HUES6 (cell line): ENCODE measurements around the gene TTC28.

Experiments
- H3K27ac ChIP-seq: 2 replicates; pipeline ENCODE4 v1.7.0; 2013; ENCODE audit warnings: low read depth, mild to moderate bottlenecking, low read length, inconsistent platforms
- H3K27me3 ChIP-seq: 2 replicates; pipeline ENCODE4 v1.6.1; 2013; ENCODE audit warnings: low read length; ENCODE audit not compliant: control insufficient read depth, insufficient read depth
- H3K36me3 ChIP-seq: 2 replicates; pipeline ENCODE4 v1.6.1; 2013; ENCODE audit warnings: low read length; ENCODE audit not compliant: control insufficient read depth, insufficient read depth
- H3K4me1 ChIP-seq: 2 replicates; pipeline ENCODE4 v1.6.1; 2013; ENCODE audit warnings: low read length; ENCODE audit not compliant: control insufficient read depth, insufficient read depth
- H3K4me3 ChIP-seq: 2 replicates; pipeline ENCODE4 v1.5.1; 2013; ENCODE audit warnings: low read depth, low read length
- H3K9ac ChIP-seq: one replicate; pipeline ENCODE4 v1.6.1; 2013; ENCODE audit warnings: mild to moderate bottlenecking, low read length
- H3K9me3 ChIP-seq: 2 replicates; pipeline ENCODE4 v1.6.1; 2013; ENCODE audit warnings: low read depth, low read length; ENCODE audit not compliant: control insufficient read depth, insufficient read depth

The TTC28 gene

DNA sequence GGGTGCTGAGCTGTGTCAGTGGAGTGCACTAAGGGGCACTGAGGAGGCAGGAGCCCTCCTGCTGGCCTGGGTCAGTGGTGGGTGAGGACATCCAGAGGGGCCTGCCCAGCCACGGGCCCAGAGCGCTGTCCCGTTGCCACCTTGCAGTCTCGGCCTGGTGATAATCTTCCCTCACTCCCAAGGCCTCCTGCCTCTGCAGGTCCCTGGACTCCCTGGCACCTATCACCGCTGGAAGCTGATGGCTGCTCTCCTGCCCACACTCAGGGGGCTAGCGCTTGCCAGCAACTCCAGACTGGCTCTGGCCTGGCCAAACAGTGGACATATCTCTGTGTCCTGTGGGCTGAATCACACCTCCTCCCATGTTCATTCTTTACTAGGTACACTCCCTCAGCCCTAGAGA lies 674.1 kb downstream of the TTC28 start:
- no peaks in the 10 kb centered on the region for H3K4me1 ChIP-seq
- H3K27me3 ChIP-seq = no peaks in the 10 kb centered on the region
- H3K4me3 ChIP-seq = no peak overlapping the region
- H3K9me3 ChIP-seq = no peaks in the 10 kb centered on the region
- H3K36me3 ChIP-seq = no peaks in the 10 kb centered on the region
- H3K9ac ChIP-seq = no peak overlapping the region
- H3K27ac ChIP-seq = no peak overlapping the region

DNA sequence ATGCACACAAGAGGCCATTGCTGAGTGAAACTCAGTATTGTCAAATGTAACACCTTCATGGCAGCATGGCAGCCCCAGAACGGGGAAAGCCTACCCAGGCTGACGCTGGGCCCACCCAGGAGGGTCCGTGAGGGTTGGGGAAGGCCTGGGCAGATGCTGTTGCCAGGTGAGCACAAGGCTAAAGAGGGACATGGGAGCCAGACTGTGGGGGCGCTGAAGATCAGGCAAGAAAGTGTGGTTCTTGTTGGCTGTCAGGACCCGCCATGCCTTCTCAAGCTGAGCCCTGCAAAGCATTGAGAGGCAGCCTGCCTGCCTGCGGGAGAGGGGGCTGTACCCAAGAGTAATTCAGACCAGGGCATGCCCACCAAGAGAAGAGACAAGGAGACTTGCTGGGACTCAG lies 675.6 kb downstream of the TTC28 start:
- Histone ChIP-seq H3K4me1 (no peaks in the 10 kb centered on the region), H3K36me3 (no peaks in the 10 kb centered on the region), H3K9ac (no peak overlapping the region), H3K9me3 (no peaks in the 10 kb centered on the region), H3K27ac (no peak overlapping the region), H3K4me3 (no peak overlapping the region), H3K27me3 (no peaks in the 10 kb centered on the region)

DNA sequence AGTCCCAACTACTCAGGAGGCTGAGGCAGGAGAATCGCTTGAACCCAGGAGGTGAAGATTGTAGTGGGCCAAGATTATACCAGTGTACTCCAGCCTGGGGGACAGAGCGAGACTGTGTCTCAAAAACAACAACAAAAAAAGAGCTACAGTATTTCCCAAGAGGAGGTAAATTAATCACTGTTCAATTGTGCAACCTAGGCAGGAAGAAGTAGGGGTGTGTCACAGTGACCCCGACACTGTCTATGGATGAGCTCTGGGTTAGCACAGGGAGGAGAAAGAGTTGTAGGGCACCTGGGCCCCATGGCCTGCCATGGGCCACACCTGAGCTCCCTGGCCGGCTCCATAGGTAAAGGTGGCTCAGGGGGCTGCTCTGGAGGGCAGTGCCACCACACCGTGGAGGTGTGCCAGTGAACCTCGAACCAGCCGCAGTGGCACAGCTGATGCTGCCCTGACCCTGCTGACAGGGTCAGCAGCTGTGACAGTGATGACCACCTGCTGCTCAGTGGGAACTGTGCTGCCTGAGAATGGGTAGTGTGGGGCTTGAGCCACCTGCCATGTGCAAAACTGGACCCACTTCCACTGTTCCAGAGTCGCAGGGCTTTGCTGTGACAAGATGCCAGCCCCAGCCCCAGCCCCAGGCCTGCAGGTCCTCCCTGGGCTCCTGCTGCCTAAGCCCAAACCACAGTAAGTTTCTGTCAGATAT lies 676.6 kb downstream of the TTC28 start:
- no peak overlapping the region for H3K9ac ChIP-seq
- no peaks in the 10 kb centered on the region for H3K4me1 ChIP-seq
- H3K9me3 ChIP-seq = no peaks in the 10 kb centered on the region
- no peaks in the 10 kb centered on the region; the same call in 1 of the 2 replicates for H3K36me3 ChIP-seq
- no peaks in the 10 kb centered on the region for H3K27me3 ChIP-seq
- no peak overlapping the region for H3K4me3 ChIP-seq
- no peak overlapping the region for H3K27ac ChIP-seq

DNA sequence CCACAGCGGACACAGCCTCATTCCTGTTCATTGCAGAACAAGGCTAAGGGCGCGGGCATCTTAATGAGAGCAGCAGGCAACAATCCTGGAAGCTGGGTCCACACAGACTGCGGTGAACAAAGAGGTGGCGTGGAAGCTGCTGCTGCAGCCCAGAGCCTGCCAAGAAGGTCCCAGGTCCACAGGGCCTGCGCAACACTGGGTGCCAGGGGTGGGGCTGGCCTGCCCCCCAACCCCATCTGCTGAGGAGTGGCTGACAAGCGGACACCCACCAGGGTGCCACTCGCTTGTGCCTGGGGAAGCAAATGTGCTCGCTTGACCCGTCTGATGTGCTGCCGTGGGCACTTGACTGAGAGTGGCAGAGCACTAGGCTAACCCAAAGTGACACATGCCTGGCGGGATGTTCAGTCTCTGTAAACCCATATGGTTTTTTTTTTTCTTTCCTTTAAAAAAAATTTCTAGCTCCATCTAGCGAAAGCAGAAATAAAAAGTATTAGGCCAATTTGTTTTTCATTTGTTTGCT lies 677.4 kb downstream of the TTC28 start:
- H3K27me3 ChIP-seq = no peaks in the 10 kb centered on the region
- H3K9ac ChIP-seq = no peak overlapping the region
- no peaks in the 10 kb centered on the region; the same call in 1 of the 2 replicates for H3K36me3 ChIP-seq
- no peak overlapping the region for H3K27ac ChIP-seq
- no peak overlapping the region for H3K4me3 ChIP-seq
- no peaks in the 10 kb centered on the region for H3K9me3 ChIP-seq
- no peaks in the 10 kb centered on the region for H3K4me1 ChIP-seq

DNA sequence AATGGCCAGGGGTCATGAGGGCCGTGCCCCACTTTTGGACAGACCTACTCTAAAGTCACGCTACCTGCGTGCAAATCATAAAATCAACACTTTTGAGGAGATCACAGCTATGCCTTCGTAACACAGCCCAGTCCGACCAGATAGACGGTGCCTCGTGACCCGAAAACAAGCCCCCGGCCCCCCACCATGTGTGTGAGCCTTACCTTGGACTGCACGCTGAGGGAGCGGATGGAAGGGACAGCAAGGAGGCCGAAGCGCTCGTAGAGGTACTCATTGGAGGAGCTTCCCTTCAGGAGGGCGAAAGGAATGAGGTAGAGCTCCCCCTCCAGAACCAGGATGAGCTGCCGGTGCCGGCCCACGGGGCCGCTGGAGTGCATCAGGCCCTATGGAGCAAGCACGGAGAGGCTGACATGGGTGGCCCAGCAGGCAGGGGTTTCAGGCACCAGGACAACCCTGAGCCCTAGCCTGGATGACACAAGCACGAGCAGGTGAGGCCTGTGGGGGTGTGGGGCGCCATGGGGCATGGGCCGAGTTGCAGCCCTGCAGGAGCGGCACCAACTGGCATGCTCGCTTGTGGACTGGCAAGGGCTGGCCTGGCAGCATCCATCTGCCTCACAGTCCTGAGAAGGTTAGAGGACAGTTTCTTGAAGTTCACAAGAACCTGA lies 678.3 kb downstream of the TTC28 start:
- Histone ChIP-seq H3K4me3 (no peak overlapping the region), H3K9me3 (no peaks in the 10 kb centered on the region), H3K9ac (no peak overlapping the region), H3K27ac (no peak overlapping the region), H3K4me1 (no peaks in the 10 kb centered on the region), H3K36me3 (no peaks in the 10 kb centered on the region; the same call in 1 of the 2 replicates), H3K27me3 (no peaks in the 10 kb centered on the region)

DNA sequence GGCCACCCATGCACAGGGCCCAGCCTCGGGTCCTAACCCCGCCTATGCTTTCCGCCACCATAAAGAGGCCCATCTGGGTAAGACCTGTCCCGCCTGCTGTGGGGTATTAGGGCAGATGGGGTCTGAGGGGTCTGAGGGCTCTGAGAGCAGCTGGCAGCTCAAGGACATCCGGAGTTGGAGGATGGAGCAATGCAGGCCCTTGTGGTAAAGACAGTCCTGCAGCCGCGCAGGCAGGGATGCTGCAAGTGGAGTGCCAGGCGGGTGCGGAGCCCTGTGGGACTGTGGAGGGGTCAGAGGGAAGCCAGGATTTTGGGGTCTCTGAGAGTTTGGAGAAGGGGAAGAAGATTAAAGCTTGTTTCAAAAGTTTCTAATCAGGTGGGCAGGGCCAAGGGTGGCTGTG lies 679.3 kb downstream of the TTC28 start:
- Histone ChIP-seq H3K9ac (no peak overlapping the region), H3K27ac (no peak overlapping the region), H3K36me3 (no peaks in the 10 kb centered on the region; the same call in 1 of the 2 replicates), H3K27me3 (no peaks in the 10 kb centered on the region), H3K9me3 (no peaks in the 10 kb centered on the region), H3K4me3 (no peak overlapping the region), H3K4me1 (no peaks in the 10 kb centered on the region)

DNA sequence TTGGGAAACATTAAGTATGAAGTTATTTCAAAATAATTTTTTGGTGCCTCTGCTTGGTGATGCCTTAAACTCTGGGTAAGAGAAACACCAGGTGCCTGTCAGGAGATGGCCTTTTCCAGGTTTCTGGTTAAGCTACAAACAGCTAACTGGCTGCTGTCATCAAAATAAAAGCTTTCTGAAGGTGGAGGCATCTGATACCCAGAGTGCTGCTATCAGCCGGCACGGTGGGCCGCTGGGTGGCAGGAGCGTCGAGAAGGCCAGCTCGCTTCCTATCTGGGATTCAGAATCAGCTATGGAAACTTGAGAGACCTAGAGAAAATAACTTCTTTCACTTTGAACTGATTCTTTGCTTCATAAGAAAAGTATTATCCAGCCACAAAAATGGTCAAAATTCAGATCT lies 679.8 kb downstream of the TTC28 start:
- H3K4me1 ChIP-seq = no peaks in the 10 kb centered on the region
- H3K4me3 ChIP-seq = no peak overlapping the region
- H3K9me3 ChIP-seq = no peaks in the 10 kb centered on the region
- H3K27me3 ChIP-seq = no peaks in the 10 kb centered on the region
- H3K36me3 ChIP-seq = no peaks in the 10 kb centered on the region; the same call in 1 of the 2 replicates
- no peak overlapping the region for H3K27ac ChIP-seq
- no peak overlapping the region for H3K9ac ChIP-seq

DNA sequence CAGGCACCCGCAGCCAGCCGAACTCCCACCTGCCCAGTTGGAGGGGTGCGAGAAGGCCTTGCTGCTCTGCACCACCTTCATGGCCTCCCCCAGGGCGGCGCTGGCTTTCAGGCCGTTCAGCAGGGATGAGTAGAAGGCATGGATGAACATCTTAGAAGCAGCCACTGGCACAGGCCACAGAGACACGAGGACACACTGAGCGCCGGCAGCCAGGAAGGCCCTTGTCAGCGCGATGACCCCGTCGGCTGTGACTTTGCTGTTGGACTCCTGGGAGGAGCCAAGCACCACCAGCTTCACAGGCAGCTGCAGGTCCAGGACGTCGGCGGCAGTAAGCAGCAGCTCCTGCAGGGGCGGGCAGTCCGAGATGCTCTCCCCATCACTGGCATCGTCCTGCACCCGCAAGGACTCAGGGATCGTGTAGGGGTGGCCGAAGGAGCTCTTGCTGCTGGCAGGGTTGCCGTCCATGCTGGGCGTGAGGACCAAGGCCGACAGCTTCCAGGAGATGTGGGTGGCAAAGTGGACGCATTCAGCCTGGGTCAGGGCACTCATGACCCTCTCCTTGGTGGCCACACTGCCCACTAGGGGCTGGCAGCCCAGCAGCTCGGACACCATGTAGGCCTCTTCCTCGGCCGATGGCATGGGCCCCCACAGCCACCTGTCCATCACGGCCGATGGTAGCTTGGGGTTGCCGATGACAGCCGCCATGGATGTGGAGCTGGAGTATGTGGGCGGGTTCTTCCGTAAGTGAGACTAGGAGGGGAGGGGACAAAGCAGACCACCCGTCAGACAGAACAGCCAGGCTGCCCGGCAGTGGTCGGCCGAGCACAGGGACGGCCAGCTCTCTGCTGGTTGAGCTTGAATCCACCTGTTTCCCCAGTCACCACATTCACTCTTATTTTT lies 680.9 kb downstream of the TTC28 start:
- no peaks in the 10 kb centered on the region; the same call in 1 of the 2 replicates for H3K36me3 ChIP-seq
- H3K27me3 ChIP-seq = no peaks in the 10 kb centered on the region
- H3K4me3 ChIP-seq = no peak overlapping the region
- H3K9me3 ChIP-seq = no peaks in the 10 kb centered on the region
- H3K9ac ChIP-seq = no peak overlapping the region
- H3K4me1 ChIP-seq = no peaks in the 10 kb centered on the region
- H3K27ac ChIP-seq = no peak overlapping the region

DNA sequence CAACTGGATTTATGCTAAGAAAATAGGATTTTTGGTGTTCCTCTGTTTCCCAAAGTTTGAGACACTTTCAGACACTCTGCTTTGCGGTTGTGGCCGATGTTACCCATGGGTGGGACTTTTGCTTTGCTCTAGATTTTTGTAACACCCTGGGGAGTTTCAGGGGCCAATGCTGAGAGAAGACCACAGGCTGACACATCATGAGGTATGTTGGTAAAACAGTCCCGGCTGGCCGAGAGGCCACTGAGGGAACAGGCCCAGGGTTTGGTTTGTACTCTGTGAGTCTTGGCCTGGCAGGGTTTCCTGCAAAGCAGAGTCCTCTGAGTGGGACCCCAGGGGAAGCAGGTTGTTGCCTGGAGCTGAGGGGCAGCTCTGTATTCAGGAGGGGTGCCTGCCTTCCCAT lies 682.1 kb downstream of the TTC28 start:
- no peak overlapping the region for H3K4me3 ChIP-seq
- H3K9me3 ChIP-seq = no peaks in the 10 kb centered on the region
- H3K36me3 ChIP-seq = no peaks in the 10 kb centered on the region; the same call in 1 of the 2 replicates
- H3K27ac ChIP-seq = no peak overlapping the region
- no peak overlapping the region for H3K9ac ChIP-seq
- peaks cover 2% of the 10 kb centered on the region for H3K4me1 ChIP-seq
- H3K27me3 ChIP-seq = no peaks in the 10 kb centered on the region

DNA sequence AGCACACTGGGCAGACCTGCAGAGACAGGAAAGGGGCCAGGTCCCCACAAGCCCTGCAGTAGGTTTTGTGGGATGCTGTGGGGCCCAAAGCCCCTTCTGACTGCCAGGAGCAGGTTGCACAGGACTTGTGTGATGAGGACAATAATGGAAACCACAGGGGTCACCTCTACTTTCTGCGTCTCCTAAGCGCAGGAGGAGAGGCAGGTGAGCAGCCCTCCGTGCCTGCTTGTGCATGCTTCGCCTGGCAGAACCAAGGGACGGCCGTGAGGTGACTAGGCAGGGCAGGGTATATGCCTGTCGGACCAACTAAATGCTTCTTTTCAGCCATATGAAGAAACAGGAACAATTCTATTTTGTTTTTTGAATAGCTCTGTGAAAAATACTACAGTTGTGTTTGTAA lies 682.7 kb downstream of the TTC28 start:
- no peak overlapping the region for H3K27ac ChIP-seq
- no peaks in the 10 kb centered on the region for H3K27me3 ChIP-seq
- no peaks in the 10 kb centered on the region; the same call in 1 of the 2 replicates for H3K36me3 ChIP-seq
- no peak overlapping the region for H3K9ac ChIP-seq
- peaks cover 8% of the 10 kb centered on the region for H3K4me1 ChIP-seq
- no peak overlapping the region for H3K4me3 ChIP-seq
- H3K9me3 ChIP-seq = no peaks in the 10 kb centered on the region
